ENCODE measurements around the gene GPR65.

Gene GPR65

DNA sequence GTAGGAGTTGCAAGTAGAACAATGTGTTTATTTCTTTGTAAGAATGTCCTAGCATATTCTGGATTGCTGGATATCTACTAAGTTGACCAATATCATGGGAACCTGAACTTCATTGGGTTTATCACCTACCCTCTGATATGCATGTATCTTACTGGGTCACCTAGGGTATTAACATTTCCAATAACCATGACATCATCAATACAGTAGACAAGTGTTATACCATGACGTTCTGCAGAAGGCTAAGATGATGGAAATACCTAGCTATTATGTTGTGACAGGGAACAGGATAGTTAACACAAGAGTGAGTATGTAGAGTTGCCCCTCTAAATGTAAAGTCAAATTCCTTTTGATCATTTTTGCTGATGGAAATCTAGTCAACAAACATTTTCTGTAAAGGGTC lies 26.0 kb downstream of the GPR65 start:
- ChIA-PET POLR2A (ENCODE audit: low non-redundant PET) (no interaction called here), CTCF (no interaction called here)
- DNase-seq (ENCODE audit: low spot score): no peak
- TF ChIP-seq, protein P1, sequence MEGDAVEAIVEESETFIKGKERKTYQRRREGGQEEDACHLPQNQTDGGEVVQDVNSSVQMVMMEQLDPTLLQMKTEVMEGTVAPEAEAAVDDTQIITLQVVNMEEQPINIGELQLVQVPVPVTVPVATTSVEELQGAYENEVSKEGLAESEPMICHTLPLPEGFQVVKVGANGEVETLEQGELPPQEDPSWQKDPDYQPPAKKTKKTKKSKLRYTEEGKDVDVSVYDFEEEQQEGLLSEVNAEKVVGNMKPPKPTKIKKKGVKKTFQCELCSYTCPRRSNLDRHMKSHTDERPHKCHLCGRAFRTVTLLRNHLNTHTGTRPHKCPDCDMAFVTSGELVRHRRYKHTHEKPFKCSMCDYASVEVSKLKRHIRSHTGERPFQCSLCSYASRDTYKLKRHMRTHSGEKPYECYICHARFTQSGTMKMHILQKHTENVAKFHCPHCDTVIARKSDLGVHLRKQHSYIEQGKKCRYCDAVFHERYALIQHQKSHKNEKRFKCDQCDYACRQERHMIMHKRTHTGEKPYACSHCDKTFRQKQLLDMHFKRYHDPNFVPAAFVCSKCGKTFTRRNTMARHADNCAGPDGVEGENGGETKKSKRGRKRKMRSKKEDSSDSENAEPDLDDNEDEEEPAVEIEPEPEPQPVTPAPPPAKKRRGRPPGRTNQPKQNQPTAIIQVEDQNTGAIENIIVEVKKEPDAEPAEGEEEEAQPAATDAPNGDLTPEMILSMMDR (conservative IDR thresholded peaks at IDR 0.05; ENCODE audit: low read depth): no peak
- no peak overlapping the region for H3K27ac ChIP-seq

DNA sequence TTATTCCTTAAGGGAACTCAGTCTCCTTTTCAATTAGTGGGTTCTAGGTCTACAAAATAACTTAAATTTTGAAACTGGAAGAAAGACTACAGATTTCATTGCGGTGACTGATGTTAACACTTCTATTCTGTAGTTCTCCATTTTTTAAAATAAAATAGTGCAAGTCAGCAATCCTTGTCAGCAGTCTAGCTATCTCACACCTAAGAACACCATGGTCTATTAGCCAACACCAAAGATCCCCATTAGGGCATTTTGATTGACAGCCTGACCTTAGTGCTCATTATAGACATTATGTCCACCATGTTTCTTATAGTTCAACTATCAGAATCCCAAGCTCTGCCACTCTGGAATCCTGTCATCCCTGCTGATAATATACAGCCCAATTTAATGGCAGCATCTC lies 27.4 kb downstream of the GPR65 start:
- CTCF ChIA-PET: no interaction called here
- POLR2A ChIA-PET (ENCODE audit: low non-redundant PET): no interaction called here
- H3K27ac ChIP-seq: no peak overlapping the region
- TF ChIP-seq, protein P1 (conservative IDR thresholded peaks at IDR 0.05; ENCODE audit: low read depth): no peak
- DNase-seq (ENCODE audit: low spot score): no peak

DNA sequence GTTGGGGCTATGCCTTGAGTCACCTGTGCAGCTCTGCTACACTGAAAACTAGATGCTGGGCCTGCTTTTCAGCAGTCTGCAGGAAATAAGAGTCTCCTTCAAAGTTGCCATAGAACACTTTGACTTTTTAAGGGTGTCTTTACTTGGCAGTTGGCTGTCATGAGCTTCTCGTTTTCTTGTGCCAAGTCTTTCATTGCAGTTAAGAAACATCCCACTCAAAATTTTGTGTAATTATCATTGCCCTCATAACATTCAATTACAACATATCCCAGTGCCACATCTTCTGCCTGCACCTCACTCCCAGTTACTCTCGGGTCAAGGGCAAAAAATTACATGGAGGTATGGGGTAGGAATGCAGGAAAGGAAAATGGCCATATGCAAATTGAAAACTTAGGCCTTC lies 29.1 kb downstream of the GPR65 start:
- ChIA-PET POLR2A (ENCODE audit: low non-redundant PET) (no interaction called here), CTCF (no interaction called here)
- H3K27ac ChIP-seq: no peak overlapping the region
- TF ChIP-seq, protein P1 (conservative IDR thresholded peaks at IDR 0.05; ENCODE audit: low read depth): no peak
- DNase-seq (ENCODE audit: low spot score): no peak

DNA sequence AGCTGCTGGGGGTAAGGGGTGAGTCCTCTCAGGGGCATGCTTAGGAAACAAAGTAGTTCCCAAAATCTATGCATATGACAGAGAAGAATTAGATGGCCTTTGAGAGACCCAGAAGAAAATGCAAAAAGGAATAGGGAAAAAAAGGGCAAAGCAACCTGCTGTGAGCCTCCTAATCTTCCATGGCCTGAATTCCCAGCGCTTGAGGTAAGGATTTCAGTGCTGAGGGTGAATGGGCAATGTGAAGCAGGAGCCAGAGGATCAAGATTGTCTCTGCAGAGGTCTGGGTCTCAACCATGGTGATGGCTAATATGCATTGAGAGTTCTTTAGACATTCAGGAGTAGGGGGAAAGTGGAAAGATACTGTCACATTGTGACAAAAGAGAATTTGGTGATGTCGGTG lies 31.5 kb downstream of the GPR65 start:
- POLR2A ChIA-PET (ENCODE audit: low non-redundant PET): no interaction called here

DNA sequence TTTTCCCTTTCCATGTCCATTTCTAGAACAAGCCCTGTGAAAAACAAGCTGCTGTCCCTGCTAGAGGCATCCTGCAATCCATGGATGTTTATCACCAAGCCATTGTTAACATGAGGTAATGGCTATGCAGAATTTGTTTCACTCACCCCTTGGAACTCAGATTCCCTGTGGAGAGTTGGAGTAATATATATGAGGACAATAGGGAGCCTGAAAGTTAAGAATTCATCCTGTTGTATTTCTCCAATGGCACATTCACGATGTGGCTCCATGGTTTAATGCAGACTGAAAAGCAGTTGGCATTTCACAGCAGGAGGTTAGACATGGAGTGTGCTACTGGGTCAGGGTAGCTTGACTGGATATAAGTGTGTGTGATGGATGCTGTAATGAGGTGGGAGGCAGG lies 32.4 kb downstream of the GPR65 start:
- ChIA-PET CTCF (interaction anchor here (0.6 kb wide), 1 partner anchor 433 kb away, joined by 3 read pairs; no protein-coding TSS in a partner anchor), POLR2A (ENCODE audit: low non-redundant PET) (no interaction called here)
- TF ChIP-seq, protein P1 (conservative IDR thresholded peaks at IDR 0.05; ENCODE audit: low read depth): no peak
- no peak overlapping the region for H3K27ac ChIP-seq
- no peak for DNase-seq (ENCODE audit: low spot score)

More for the DNA sequence above, 31.5 kb downstream of the GPR65 start:
- CTCF ChIA-PET: no interaction called here
- DNase-seq (ENCODE audit: low spot score): no peak
- H3K27ac ChIP-seq: no peak overlapping the region
- TF ChIP-seq, protein P1 (conservative IDR thresholded peaks at IDR 0.05; ENCODE audit: low read depth): no peak

DNA sequence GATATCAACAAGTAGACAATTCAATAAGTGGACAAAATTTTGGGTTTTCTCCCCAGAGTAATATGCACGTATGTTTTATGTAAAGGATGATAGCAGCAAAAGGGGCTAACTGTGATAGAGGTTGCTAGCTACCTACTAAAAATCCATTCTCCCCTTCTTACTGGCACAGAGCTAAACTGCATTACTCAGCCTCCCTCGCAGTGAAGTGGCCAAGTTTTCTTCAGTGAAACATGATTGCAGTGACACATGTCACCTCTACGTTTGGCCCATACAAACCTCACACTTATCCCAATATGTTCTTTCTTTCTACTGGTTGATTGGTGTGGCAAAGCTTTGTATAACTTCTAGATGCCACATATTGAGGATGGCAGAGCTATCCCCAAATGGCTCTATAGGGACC lies 34.3 kb downstream of the GPR65 start:
- TF ChIP-seq, protein P1 (conservative IDR thresholded peaks at IDR 0.05; ENCODE audit: low read depth): no peak
- ChIA-PET CTCF (no interaction called here), POLR2A (ENCODE audit: low non-redundant PET) (no interaction called here)
- DNase-seq (ENCODE audit: low spot score): no peak
- no peak overlapping the region for H3K27ac ChIP-seq

DNA sequence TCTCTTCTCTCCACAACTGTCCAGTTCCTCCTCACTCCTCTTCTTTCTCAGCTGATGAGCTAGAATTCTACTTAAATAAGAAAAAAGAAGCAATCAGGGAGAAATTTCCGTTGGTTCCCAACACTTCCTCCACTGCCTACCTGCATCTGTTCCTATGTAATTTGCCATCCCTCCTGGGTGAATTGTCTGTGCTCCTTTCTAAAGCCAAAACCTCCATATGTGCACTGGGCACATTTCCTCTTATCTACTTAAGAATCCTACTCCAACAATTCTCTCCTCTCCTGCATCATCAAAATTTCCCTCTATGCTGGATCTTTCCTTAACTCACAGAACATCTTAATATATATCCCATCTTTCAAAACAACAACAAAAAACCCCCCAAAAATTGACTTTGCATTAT lies 35.2 kb downstream of the GPR65 start:
- POLR2A ChIA-PET (ENCODE audit: low non-redundant PET): no interaction called here
- CTCF ChIA-PET: no interaction called here
- no peak overlapping the region for H3K27ac ChIP-seq
- TF ChIP-seq, protein P1 (conservative IDR thresholded peaks at IDR 0.05; ENCODE audit: low read depth): no peak
- no peak for DNase-seq (ENCODE audit: low spot score)
